ENCODE results near the gene HOXC11.

The HOXC11 gene

DNA sequence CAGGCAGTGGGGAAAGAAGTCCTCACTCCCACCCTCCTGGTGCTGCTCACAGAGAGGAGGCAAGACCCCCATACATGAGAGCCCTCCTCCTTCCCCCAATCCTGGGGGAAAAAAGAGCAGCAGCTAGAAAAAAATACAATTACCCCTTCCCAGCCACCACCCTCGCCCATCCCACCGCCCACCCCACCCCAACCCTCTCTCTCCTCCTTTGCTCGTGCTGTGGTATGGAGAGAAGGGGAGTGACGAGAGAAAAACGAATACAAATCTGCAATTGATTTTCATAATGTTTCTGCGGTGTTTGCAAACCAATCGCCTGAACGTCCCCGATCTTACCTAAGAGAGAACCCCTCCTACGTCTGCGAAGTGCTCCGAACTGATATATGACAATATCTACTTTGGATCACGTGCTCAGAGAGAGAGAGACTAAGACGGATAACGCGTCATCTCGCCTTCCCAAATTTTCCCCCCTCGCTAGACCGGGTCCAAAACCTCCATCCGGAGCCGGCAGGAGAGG, at the start of gene HOXC11:
TSS of gene HOXC11 (plus strand) at position 405 of the 514 bp plus-strand sequence. CDS start 116 bp downstream, outside the sequence.
- no peak for DNase-seq

DNA sequence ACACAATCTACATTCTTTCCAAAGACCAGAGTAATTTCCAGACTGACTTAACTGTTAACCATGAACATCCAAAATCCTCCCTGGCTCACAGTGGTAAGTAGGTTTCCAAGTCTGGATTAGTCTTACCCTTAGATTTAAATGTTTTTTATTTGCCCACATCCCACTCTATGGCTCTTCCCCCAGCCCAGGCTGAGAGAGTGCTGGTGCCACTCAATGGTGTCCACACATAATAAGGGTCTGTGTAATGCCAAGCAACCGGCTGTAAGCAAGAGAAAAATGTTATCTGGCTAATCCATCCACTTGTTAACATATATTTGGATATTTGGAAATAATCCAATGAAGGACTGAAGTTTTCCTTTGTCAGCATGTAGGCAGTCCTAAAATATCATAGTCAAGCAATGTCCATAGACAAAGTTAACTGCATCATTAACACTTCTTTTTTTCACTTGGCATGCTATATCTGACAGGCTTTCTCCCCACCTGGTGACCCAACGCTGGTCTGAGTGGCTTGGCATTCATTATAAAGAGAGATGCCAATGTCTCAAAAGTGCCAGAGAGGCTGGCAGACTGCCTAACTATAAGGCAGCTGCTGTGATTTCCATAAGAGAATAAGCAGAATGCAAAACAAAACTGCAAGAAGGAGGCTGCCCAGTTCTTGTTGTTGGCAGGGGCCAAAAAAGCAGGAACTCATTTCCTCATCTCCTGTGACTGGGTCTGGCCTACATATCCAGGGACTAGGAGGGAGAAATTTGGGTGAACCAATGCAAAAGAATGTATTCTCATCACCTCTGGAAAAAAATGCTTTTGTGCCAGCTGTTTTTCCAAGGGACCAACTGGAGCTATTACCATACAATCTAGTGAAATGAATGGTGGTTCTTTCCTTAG, 48.2 kb upstream of the HOXC11 start:
- no peak for DNase-seq

DNA sequence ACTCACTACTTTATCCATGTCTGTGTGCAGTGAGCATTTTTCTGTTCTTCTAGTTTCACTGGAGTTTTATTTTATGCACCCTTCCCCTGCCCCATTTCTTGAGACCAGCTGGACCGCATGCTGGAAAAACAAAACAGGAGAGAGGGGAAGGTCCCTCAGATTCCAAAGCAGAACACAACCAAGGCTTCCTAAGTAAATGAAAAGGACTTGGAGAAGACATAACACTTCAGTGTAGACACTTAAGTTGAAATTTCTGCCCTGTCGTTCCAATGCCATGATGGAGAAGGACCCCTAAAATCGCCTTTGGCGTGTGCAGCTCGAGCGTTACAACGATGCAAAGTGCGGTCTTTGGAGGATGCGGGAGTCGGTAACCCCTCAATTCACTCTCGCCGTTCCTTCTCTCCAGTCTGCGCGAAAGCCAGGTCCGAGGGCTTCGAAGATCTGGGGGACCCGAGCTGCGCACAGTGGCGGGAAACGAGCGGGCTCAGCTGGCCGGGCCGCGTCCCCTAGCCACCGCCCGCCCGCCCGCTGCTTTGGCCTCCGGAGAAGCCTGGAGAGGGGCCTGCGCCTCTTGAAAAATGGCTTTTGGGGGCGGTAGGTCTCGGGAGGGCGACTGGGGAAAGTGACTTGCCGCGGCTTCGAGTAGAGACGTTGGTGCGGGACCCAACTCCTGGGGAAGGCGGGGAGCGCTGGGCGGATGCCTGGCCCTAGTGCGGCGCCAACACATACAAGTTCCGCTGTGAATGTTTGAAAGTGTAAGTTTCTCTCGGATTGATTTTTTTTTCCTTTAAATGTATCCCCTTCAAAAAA, 45.5 kb upstream of the HOXC11 start:
- DNase-seq, result no peak

DNA sequence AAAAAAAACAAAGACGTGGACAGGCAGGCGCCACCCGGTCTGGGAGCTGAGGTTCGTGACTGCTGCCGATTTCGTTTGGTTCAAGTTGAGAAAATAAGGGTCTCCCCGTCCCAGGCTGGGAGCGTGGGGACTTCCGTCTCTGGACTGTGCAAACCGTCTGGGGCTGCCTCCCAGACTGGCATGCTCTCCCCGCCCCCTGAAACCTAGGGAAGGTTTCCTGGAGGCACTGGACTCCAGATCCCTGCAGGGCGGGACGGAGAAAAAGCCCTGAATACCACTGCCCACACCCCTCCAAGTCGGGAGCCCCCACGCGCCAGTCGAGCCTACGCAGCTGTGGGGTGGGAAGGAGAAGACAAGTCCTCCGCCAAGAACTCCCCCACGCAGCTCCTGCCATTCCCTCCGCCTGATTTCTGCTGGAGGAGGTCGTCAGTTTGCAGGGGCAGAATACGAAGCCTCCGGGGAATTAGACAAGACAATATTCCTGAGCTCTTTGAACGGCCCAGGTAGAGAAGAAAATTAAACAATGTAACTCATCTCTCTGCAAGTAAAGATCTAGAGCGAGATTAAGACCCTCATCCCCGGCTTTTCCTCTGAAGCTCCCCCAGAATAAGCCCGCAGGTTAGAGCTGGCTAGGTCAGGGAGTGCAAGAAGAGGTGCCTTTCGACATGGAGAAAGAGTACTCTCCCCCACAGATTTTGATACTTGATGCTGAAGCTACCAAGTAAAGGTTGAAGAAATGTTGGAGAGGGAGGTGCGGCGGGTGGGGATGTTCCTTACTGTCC, 44.7 kb upstream of the HOXC11 start:
- no peak for DNase-seq

GRCh38 chr12:53929527-53929926, 43.4 kb upstream of the HOXC11 start:
- no peak for DNase-seq

DNA sequence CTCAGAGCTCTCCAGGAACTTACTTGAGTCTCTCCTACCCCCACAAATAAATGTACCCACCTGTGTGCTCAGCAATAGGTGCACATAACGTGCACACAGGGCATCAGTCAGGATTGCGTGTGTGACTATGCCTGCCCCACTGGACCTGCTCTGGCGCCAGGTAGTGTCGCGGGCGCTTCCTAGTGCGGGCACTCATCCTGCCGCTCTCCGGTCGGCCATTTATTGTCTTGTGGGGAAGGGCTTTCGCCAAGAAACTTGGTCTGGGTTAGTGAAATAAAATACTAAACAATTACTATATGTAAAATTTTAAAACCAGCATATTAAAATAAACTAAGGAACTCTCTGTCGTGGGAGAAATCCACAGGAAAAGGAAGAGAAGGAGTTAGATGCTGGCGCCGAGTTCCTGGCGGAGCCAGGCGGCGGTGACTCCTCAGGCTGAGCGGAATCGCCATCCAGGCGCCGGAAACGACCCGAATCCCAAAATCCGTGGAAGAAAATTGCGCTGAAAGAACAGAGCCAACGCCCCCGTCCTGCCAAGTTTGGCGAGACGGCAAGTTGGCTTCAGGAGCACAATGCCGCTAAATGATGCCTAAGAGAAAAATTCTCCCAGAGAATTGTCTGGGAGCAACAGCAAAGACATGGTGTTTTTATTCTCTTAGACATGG, 42.2 kb upstream of the HOXC11 start:
- no peak for DNase-seq

GRCh38 chr12:53931844-53932581, 40.9 kb upstream of the HOXC11 start:
- no peak for DNase-seq

DNA sequence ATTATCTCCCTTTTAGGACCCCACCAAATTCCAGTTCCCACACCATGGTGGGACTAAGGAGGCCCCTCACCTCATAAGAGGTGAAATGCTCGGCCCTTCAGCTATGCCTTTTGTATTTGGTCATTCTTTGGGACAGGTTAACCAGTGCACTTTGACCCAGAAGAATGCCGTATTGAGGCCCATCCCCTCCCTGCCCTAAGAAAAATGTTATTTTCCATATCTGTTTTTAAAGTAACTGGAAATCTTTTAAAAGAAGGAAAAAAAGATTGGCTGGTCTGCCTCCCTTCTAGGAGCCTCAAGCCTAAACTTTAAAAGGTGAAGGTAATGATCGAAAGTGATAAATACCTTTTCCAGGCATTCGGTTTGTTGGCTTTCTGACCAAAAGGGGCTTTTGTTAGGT, 40.0 kb upstream of the HOXC11 start:
- no peak for DNase-seq

DNA sequence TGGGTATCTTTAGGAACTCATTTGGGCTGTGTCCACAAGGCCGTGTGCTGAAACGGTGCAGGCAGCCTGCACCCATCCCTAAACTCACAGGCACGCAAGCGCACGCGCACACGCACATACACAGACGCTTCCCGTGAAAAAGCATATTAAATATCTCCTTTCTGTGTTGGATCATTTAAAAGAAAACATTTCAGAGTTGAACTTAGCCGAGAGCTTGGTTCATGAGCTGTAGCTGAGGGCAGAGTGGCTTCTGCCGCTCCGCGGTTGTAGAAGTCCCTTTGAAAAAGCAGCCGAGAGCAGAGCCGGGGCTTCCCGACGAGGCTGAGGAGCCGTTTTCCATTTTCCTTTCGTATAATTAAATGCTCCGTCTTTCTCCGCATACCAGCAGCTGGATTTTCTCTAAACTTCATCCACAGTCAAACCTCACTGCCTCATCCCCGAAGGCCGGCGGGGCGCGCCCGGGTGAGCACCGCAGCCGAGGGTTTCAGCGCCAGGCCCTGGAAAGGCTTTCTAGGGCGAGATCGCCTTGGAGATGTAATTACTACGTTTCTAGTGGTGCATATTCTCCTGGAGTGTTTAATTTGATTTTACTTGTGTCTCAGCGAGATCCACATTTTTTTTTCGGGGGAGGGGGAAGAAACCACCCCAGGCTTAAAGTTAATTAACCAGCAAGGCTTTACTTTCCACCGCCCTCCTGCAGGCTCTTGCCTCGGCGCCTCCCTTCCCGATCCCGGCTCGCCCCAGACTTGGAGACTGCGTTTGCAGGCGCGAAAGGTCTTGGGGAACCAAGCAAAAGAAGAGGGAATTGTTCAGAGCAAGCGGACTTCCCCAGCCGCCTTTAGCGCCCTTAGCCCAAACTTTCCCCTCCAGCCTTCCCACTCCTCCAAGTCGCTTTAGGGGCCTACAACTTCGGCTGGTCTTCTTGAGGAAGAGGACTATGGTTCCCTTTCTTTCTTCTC, 37.3 kb upstream of the HOXC11 start:
- no peak for DNase-seq

- DNase-seq, result no peak
Measured at GRCh38 chr12:53937099-53937498, 35.8 kb upstream of the HOXC11 start.

- no peak for DNase-seq
Measured at GRCh38 chr12:53937596-53938325, 35.2 kb upstream of the HOXC11 start.

- peak; percentile 91 for DNase-seq
Measured at GRCh38 chr12:53938326-53939140, 34.4 kb upstream of the HOXC11 start, which contains the start of gene HOXC13. Gene HOXC13, plus strand, starts transcription at chr12:53938831. Its CDS starts 76 bp downstream, at chr12:53938907.

GRCh38 chr12:53939141-53940108, 33.5 kb upstream of the HOXC11 start:
- DNase-seq, result no peak

- DNase-seq, result no peak
Measured at GRCh38 chr12:53940443-53941014, 32.4 kb upstream of the HOXC11 start.

DNA sequence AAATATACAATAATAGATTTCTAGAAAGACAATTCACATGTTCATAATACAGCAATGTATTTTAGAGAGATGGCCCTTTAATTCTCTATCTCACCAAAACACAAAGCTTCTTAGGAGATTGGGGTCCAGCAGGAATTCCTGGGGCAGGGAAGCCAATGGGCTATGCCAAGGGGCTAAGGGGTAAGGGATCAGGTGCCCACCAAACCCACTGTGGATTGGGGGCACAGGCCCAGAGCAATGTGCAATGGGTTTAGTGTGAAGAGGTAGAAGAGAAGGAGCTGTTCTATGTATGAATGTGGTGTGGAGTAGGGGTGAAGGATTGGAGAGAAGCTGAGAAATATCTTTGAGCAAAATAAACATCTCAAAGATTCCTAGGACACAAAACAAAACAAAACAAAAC, 31.7 kb upstream of the HOXC11 start:
- no peak for DNase-seq

DNA sequence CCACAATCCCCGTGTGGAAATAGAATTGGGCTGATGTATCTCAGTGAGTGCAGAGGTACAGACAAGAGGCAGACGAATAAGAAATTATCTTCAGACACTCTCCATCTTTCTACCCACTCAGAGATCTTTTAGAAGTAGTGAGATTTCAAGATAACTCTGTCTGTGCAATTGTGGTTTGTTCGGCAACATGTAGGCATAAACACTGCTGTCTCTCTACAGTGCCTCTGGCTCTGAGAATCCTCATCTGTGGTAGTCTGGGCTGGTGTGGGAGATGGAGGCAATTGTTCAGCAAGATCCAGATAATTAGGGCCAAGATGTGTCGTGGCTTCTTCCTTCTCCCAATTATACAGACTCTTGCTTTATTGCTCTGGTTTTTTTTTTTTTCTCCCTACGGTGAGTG, 31.2 kb upstream of the HOXC11 start:
- no peak for DNase-seq

DNA sequence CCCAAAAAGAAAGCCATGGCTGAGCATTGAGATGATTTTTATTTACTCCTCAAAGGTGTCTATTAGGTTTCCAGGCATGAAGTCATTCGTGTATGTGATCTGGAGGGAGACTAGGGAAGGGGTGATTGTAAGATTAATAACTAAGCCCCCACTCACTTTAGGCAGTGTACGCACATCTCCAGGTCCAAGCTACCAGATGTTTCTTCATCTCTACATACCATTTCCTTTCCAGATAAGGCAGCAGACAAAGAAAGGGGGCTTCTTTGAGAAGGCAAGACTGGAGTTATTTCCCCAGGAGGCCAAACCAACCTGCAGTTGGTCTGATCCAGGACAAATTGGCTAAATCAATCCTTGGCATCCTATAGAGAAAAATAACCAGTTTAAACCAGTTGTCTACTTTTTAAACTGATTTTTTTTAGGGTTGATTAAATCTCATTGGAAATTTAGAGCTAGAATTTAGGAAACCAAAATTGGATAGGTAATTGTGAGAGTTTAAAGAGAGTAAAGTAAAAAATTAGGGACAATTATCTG, 30.4 kb upstream of the HOXC11 start:
- no peak for DNase-seq

Measured in DMS 273 treated with DMSO at 0.1 percent for 48 hours (cell line).